ENCODE data around the gene EDRF1. TPM values are rescaled to one million over a fixed set of nuclear protein-coding genes. Genes with fewer than 3 reads are reported as not detected.

The EDRF1 gene
- total RNA-seq, 1 experiment from 2014 or later = 49.2 TPM

- CTCF ChIA-PET = no interaction called here
- Histone ChIP-seq H3K27me3 (ENCODE audit: insufficient read depth, low read length) (no peaks in the 10 kb centered on the region), H2AFZ (ENCODE audit: low read depth, low read length, poor library complexity, severe bottlenecking) (no peak overlapping the region), H3K4me2 (ENCODE audit: low read length) (no peak overlapping the region), H3K36me3 (ENCODE audit: control insufficient read depth in 1 of 2, insufficient read depth in 2 of 2, low read length in 2 of 2) (peaks cover 0 to 10% of the 10 kb centered on the region in 2 experiments; a peak in 2 of 4 replicates), H4K20me1 (ENCODE audit: insufficient read depth) (no peaks in the 10 kb centered on the region), H3K79me2 (ENCODE audit: insufficient read depth, low read length) (no peaks in the 10 kb centered on the region), H3K4me3 (replicated peaks in 1 of 2; ENCODE audit: low read depth in 1 of 2, low read length in 2 of 2) (no peak overlapping the region), H3K9ac (ENCODE audit: low read length) (no peak overlapping the region), H3K9me3 (ENCODE audit: control insufficient read depth in 1 of 2, insufficient read depth in 1 of 2, low read depth in 1 of 2, low read length in 2 of 2) (no peaks in the 10 kb centered on the region), H3K27ac (ENCODE audit: low read depth, low read length) (no peak overlapping the region), H3K9me2 (ENCODE audit: insufficient read depth) (no peaks in the 10 kb centered on the region), H3K4me1 (ENCODE audit: control insufficient read depth in 1 of 2, insufficient read depth in 2 of 2, low read length in 2 of 2) (no peaks in the 10 kb centered on the region)
- ATAC-seq = no peak
- RAD21 ChIA-PET (ENCODE audit: low non-redundant PET in 1 of 2, low total read pairs in 2 of 2, uncharacterized antibody in 2 of 2, unreplicated experiment in 2 of 2) = no interaction called here
- no TSS peak for BruUV-seq (replicated peaks)
- intact Hi-C loops (cut with micrococcal nuclease) = no loop called here
- TF ChIP-seq CBX3 (IDR thresholded peaks at IDR 0.05; ENCODE audit: low read depth) (no peak), ELF1 (IDR thresholded peaks at IDR 0.05; ENCODE audit: borderline replicate concordance, low read depth) (no peak), RAD21 (IDR thresholded peaks at IDR 0.05; ENCODE audit: low read depth) (no peak), POLR2AphosphoS5 (IDR thresholded peaks at IDR 0.05; ENCODE audit: low read depth, low read length) (no peak), EGR1 (IDR thresholded peaks at IDR 0.05; ENCODE audit: low read depth) (no peak), EZH2 (IDR thresholded peaks at IDR 0.05) (no peak), FOSL1 (IDR thresholded peaks at IDR 0.05; ENCODE audit: low read depth) (no peak), ZBTB33 (IDR thresholded peaks at IDR 0.05; ENCODE audit: extremely low read depth, insufficient replicate concordance, low read length) (no peak), POLR2A (IDR thresholded peaks at IDR 0.05; ENCODE audit: borderline replicate concordance, extremely low read depth, insufficient read depth, insufficient read length) (no peak), ZNF274 (IDR thresholded peaks at IDR 0.05; ENCODE audit: low read depth, low read length) (no peak), ZFX (IDR thresholded peaks at IDR 0.05) (no peak), CEBPB (IDR thresholded peaks at IDR 0.05; ENCODE audit: low read depth) (no peak), SIN3A (IDR thresholded peaks at IDR 0.05; ENCODE audit: low read depth) (no peak), YY1 (IDR thresholded peaks at IDR 0.05; ENCODE audit: extremely low read depth, insufficient replicate concordance, low read depth, low read length) (no peak)
- TF ChIP-seq, protein P1, sequence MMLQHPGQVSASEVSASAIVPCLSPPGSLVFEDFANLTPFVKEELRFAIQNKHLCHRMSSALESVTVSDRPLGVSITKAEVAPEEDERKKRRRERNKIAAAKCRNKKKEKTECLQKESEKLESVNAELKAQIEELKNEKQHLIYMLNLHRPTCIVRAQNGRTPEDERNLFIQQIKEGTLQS (IDR thresholded peaks at IDR 0.05) = no peak
- TF ChIP-seq, protein P2, sequence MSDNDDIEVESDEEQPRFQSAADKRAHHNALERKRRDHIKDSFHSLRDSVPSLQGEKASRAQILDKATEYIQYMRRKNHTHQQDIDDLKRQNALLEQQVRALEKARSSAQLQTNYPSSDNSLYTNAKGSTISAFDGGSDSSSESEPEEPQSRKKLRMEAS (IDR thresholded peaks at IDR 0.05) = no peak
- POLR2A ChIA-PET = interaction anchor here (0.9 kb wide), 1 partner anchor 12 kb away, joined by 3 read pairs; the partner anchor contains the start of genes BCCIP and UROS
- no peak for DNase-seq (ENCODE audit: low read depth, low spot score)
Measured at GRCh38 chr10:125811251-125811650, 91.7 kb downstream of the EDRF1 start.
